Measurements from ENCODE around the gene ARID3A.
A peak's percentile ranks its signal among the peaks of the same experiment; 100 is the strongest.
"Not testable (repeated sequence)": the region's sequence is repeated elsewhere in the genome, so short reads cannot be mapped to it uniquely, and the experiment has no call there.

Gene ARID3A

GRCh38 chr19:947707-948539 lies 22.1 kb downstream of the ARID3A start:
- no peak for DNase-seq

GRCh38 chr19:948842-949496 lies 23.1 kb downstream of the ARID3A start:
- no peak for DNase-seq

GRCh38 chr19:950352-951066 lies 24.7 kb downstream of the ARID3A start:
- DNase-seq = no peak

GRCh38 chr19:952049-952679 lies 26.3 kb downstream of the ARID3A start:
- DNase-seq = no peak

- DNase-seq = peak; percentile 62
Measured at GRCh38 chr19:952680-953444, 27.0 kb downstream of the ARID3A start.

GRCh38 chr19:953445-954271 lies 27.8 kb downstream of the ARID3A start:
- no peak for DNase-seq

GRCh38 chr19:954272-954671 lies 28.4 kb downstream of the ARID3A start:
- no peak for DNase-seq

GRCh38 chr19:954672-955494 lies 29.0 kb downstream of the ARID3A start:
- no peak for DNase-seq

- no peak for DNase-seq
Measured at GRCh38 chr19:955803-956765, 30.2 kb downstream of the ARID3A start.

- peak; percentile 83 for DNase-seq
Measured at GRCh38 chr19:956766-957440, 31.1 kb downstream of the ARID3A start.

- not testable (repeated sequence) for DNase-seq
Measured at GRCh38 chr19:957578-957977, 31.7 kb downstream of the ARID3A start.

GRCh38 chr19:958967-959855 lies 33.4 kb downstream of the ARID3A start:
- peak; percentile 22 for DNase-seq

GRCh38 chr19:960020-960419 lies 34.2 kb downstream of the ARID3A start:
- no peak for DNase-seq

- DNase-seq = no peak
Measured at GRCh38 chr19:960601-960938, 34.7 kb downstream of the ARID3A start.

GRCh38 chr19:961866-962620 lies 36.2 kb downstream of the ARID3A start:
- no peak for DNase-seq

GRCh38 chr19:962683-963400 lies 37.0 kb downstream of the ARID3A start:
- DNase-seq = no peak

Measured in fibroblast of skin of right biceps (primary cell).